ENCODE data around the gene UBR4. TPM values are rescaled to one million over a fixed set of nuclear protein-coding genes. Genes with fewer than 3 reads are reported as not detected.
A peak's percentile ranks its signal among the peaks of the same experiment; 100 is the strongest.

UBR4 gene
- total RNA-seq, 3 donors from 2014 or later = 108 to 159 (median 128) TPM

GRCh38 chr1:19043579-19044443 lies 166.3 kb downstream of the UBR4 start:
- H3K36me3 ChIP-seq (ENCODE audit: low read depth) = no peaks in the 10 kb centered on the region
- no peaks in the 10 kb centered on the region for H3K4me1 ChIP-seq (ENCODE audit: low read depth)
- DNase-seq (peak in 1 of 3 donors; percentile 20), ATAC-seq (no peak)
- no peaks in the 10 kb centered on the region for H3K9me3 ChIP-seq
- TF ChIP-seq, protein P1, sequence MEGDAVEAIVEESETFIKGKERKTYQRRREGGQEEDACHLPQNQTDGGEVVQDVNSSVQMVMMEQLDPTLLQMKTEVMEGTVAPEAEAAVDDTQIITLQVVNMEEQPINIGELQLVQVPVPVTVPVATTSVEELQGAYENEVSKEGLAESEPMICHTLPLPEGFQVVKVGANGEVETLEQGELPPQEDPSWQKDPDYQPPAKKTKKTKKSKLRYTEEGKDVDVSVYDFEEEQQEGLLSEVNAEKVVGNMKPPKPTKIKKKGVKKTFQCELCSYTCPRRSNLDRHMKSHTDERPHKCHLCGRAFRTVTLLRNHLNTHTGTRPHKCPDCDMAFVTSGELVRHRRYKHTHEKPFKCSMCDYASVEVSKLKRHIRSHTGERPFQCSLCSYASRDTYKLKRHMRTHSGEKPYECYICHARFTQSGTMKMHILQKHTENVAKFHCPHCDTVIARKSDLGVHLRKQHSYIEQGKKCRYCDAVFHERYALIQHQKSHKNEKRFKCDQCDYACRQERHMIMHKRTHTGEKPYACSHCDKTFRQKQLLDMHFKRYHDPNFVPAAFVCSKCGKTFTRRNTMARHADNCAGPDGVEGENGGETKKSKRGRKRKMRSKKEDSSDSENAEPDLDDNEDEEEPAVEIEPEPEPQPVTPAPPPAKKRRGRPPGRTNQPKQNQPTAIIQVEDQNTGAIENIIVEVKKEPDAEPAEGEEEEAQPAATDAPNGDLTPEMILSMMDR (IDR thresholded peaks at IDR 0.05) = no peak
- intact Hi-C loops (cut with DNase I, micrococcal nuclease) = no loop called here
- H3K4me3 ChIP-seq = no peak overlapping the region

- Histone ChIP-seq H3K4me1 (ENCODE audit: low read depth) (no peaks in the 10 kb centered on the region), H3K4me3 (no peak overlapping the region), H3K36me3 (ENCODE audit: low read depth) (no peaks in the 10 kb centered on the region), H3K9me3 (no peaks in the 10 kb centered on the region)
- ATAC-seq (no peak), DNase-seq (peak in 1 of 3 donors; percentile 29)
- intact Hi-C loops (cut with DNase I, micrococcal nuclease) = no loop called here
- TF ChIP-seq, protein P1 (IDR thresholded peaks at IDR 0.05) = no peak
Measured at GRCh38 chr1:19042675-19043578, 167.1 kb downstream of the UBR4 start.

- no peaks in the 10 kb centered on the region for H3K9me3 ChIP-seq
- no peak overlapping the region for H3K4me3 ChIP-seq
- no peaks in the 10 kb centered on the region for H3K36me3 ChIP-seq (ENCODE audit: low read depth)
- intact Hi-C loops (cut with DNase I, micrococcal nuclease) = no loop called here
- TF ChIP-seq, protein P1 (IDR thresholded peaks at IDR 0.05) = no peak
- ATAC-seq = no peak
- no peaks in the 10 kb centered on the region for H3K4me1 ChIP-seq (ENCODE audit: low read depth)
- DNase-seq = no peak
Measured at GRCh38 chr1:19040010-19040680, 169.9 kb downstream of the UBR4 start.

DNA sequence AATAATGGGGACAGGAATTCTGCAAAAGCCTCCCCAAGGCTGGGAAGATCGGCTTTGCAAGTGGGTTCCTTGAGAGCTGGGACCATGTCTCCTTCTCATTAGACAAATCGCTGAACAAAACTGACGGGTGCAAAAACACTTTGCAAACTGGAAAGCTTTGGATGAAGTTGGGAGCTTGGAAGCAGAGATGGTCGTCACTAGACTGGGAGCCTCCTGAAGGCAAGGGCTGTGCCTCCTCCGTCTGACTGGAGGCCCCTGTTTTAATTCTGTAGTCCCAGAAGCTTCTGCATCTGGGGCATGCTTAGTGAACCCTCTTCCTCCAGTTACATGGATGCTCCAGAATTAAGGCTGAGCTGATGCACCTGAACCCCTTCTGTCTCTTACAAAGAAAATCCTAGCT lies 171.3 kb downstream of the UBR4 start:
- TF ChIP-seq, protein P1 (IDR thresholded peaks at IDR 0.05) = no peak
- DNase-seq (no peak), ATAC-seq (no peak)
- intact Hi-C loops (cut with DNase I, micrococcal nuclease) = no loop called here
- H3K4me1 ChIP-seq (ENCODE audit: low read depth) = no peaks in the 10 kb centered on the region
- H3K36me3 ChIP-seq (ENCODE audit: low read depth) = no peaks in the 10 kb centered on the region
- H3K4me3 ChIP-seq = no peak overlapping the region
- no peaks in the 10 kb centered on the region for H3K9me3 ChIP-seq

GRCh38 chr1:19038096-19038495 lies 172.0 kb downstream of the UBR4 start:
- TF ChIP-seq, protein P1 (IDR thresholded peaks at IDR 0.05) = no peak
- DNase-seq (no peak), ATAC-seq (no peak)
- no peaks in the 10 kb centered on the region for H3K4me1 ChIP-seq (ENCODE audit: low read depth)
- H3K4me3 ChIP-seq = no peak overlapping the region
- intact Hi-C loops (cut with DNase I, micrococcal nuclease) = no loop called here
- H3K36me3 ChIP-seq (ENCODE audit: low read depth) = no peaks in the 10 kb centered on the region
- H3K9me3 ChIP-seq = no peaks in the 10 kb centered on the region
